WTC11 (cell line): ENCODE results near the gene ATP6V1A. TPM values are rescaled to one million over a fixed set of nuclear protein-coding genes. Genes with fewer than 3 reads are reported as not detected.
A peak's percentile ranks its signal among the peaks of the same experiment; 100 is the strongest.

Source experiments
- ATAC-seq: fragments of 200-7000 bp; cut with Tn5 transposase; 2 replicates; pipeline ENCODE4 v1.10.0; 2021; ENCODE audit warnings: mild to moderate bottlenecking, moderate library complexity
- CTCF ChIA-PET: fragments of 300-600 bp; sonication (Branson Sonifier 250); formaldehyde crosslinking; loops from one replicate; lab custom pipeline; 2021; ENCODE audit warnings: antibody characterized with exemption; lab: Charles Lee
- POLR2A ChIA-PET: fragments of 350-600 bp; sonication (Branson Sonifier 250); formaldehyde crosslinking; loops from one replicate; lab custom pipeline; 2021; ENCODE audit warnings: antibody characterized with exemption; lab: Charles Lee
- DNase-seq: peaks from one replicate; pipeline ENCODE4 v3.0.0; 2021; ENCODE audit warnings: low spot score
- H3K27ac Mint-ChIP-seq: 2 replicates; pipeline ENCODE4 v1.8.0; 2021; ENCODE audit warnings: mixed read lengths
- H3K27me3 Mint-ChIP-seq: 2 replicates; pipeline ENCODE4 v1.8.0; 2021; ENCODE audit warnings: low read depth, mild to moderate bottlenecking, moderate library complexity, mixed read lengths
- H3K36me3 Mint-ChIP-seq: 2 replicates; pipeline ENCODE4 v1.8.0; 2021; ENCODE audit warnings: mixed read lengths
- H3K4me1 Mint-ChIP-seq: 2 replicates; pipeline ENCODE4 v1.8.0; 2022; ENCODE audit warnings: mixed read lengths
- H3K4me3 Mint-ChIP-seq: 2 replicates; pipeline ENCODE4 v1.8.0; 2021; ENCODE audit warnings: mild to moderate bottlenecking, moderate library complexity, mixed read lengths
- H3K9me3 Mint-ChIP-seq: 2 replicates; pipeline ENCODE4 v1.8.0; 2021; ENCODE audit warnings: mixed read lengths
- AR ChIP-seq: fragments of 250-450 bp; sonication (Bioruptor Pico); IDR thresholded peaks from 2 replicates; pipeline ENCODE4 v1.9.0; 2021; ENCODE audit warnings: mild to moderate bottlenecking
- ATF1 ChIP-seq: sonication (generic); formaldehyde crosslinking; IDR thresholded peaks from 2 replicates; pipeline ENCODE4 v1.8.1; 2023; ENCODE audit warnings: mild to moderate bottlenecking, moderate library complexity, missing genetic modification reagents
- ATF2 ChIP-seq: sonication (generic); formaldehyde crosslinking; IDR thresholded peaks from 2 replicates; pipeline ENCODE4 v1.8.1; 2022; ENCODE audit warnings: low read depth, missing genetic modification reagents, borderline replicate concordance
- GRHL2 ChIP-seq: fragments of 250-450 bp; sonication (Bioruptor Pico); IDR thresholded peaks from 2 replicates; pipeline ENCODE4 v1.8.0; 2022; ENCODE audit warnings: mild to moderate bottlenecking, moderate library complexity; ENCODE audit not compliant: insufficient replicate concordance, severe bottlenecking
- HMGA2 ChIP-seq: fragments of 250-450 bp; sonication (Bioruptor Pico); IDR thresholded peaks from 2 replicates; pipeline ENCODE4 v1.4.0; 2021; ENCODE audit warnings: mild to moderate bottlenecking, moderate library complexity
- IRF1 ChIP-seq: sonication (generic); formaldehyde crosslinking; IDR thresholded peaks from 2 replicates; pipeline ENCODE4 v1.8.0; 2023; ENCODE audit warnings: missing genetic modification reagents
- JUN ChIP-seq: sonication (generic); formaldehyde crosslinking; IDR thresholded peaks from 2 replicates; pipeline ENCODE4 v1.8.0; 2023; ENCODE audit warnings: mild to moderate bottlenecking, missing genetic modification reagents
- MAX ChIP-seq: sonication (generic); formaldehyde crosslinking; IDR thresholded peaks from 2 replicates; pipeline ENCODE4 v1.8.0; 2022; ENCODE audit warnings: mild to moderate bottlenecking, missing genetic modification reagents
- MXD4 ChIP-seq: fragments of 250-450 bp; sonication (Bioruptor Pico); IDR thresholded peaks from 2 replicates; pipeline ENCODE4 v1.8.0; 2021; ENCODE audit warnings: mild to moderate bottlenecking, moderate library complexity, borderline replicate concordance
- NFE2L1 ChIP-seq: sonication (generic); formaldehyde crosslinking; IDR thresholded peaks from 2 replicates; pipeline ENCODE4 v1.8.1; 2023; ENCODE audit warnings: missing genetic modification reagents
- NR2C2 ChIP-seq: sonication (generic); formaldehyde crosslinking; IDR thresholded peaks from 2 replicates; pipeline ENCODE4 v1.8.0; 2022; ENCODE audit warnings: mild to moderate bottlenecking, missing genetic modification reagents
- OVOL2 ChIP-seq: fragments of 250-450 bp; sonication (Bioruptor Pico); IDR thresholded peaks from 2 replicates; pipeline ENCODE4 v1.9.0; 2021; ENCODE audit warnings: mild to moderate bottlenecking, borderline replicate concordance
- PREB ChIP-seq: sonication (generic); formaldehyde crosslinking; IDR thresholded peaks from 2 replicates; pipeline ENCODE4 v1.8.1; 2022; ENCODE audit warnings: mild to moderate bottlenecking, missing genetic modification reagents, moderate library complexity, borderline replicate concordance
- RELA ChIP-seq: sonication (generic); formaldehyde crosslinking; IDR thresholded peaks from 2 replicates; pipeline ENCODE4 v1.8.1; 2022; ENCODE audit warnings: missing genetic modification reagents, mild to moderate bottlenecking, borderline replicate concordance
- SMAD3 ChIP-seq: sonication (generic); formaldehyde crosslinking; IDR thresholded peaks from 2 replicates; pipeline ENCODE4 v1.8.0; 2022; ENCODE audit warnings: missing genetic modification reagents, mild to moderate bottlenecking, borderline replicate concordance
- TEAD4 ChIP-seq: sonication (generic); formaldehyde crosslinking; IDR thresholded peaks from 2 replicates; pipeline ENCODE4 v1.8.0; 2022; ENCODE audit warnings: mild to moderate bottlenecking, missing genetic modification reagents
- ZBTB21 ChIP-seq: sonication (generic); formaldehyde crosslinking; IDR thresholded peaks from 2 replicates; pipeline ENCODE4 v1.8.1; 2023; ENCODE audit warnings: mild to moderate bottlenecking, missing genetic modification reagents, borderline replicate concordance
- ZMAT4 ChIP-seq: fragments of 250-450 bp; sonication (Bioruptor Pico); IDR thresholded peaks from 2 replicates; pipeline ENCODE4 v1.9.0; 2021; ENCODE audit warnings: mild to moderate bottlenecking
- ZNF219 ChIP-seq: sonication (generic); formaldehyde crosslinking; IDR thresholded peaks from 2 replicates; pipeline ENCODE4 v1.8.0; 2023; ENCODE audit warnings: missing genetic modification reagents, mild to moderate bottlenecking, borderline replicate concordance
- ZNF281 ChIP-seq: sonication (generic); formaldehyde crosslinking; IDR thresholded peaks from 2 replicates; pipeline ENCODE4 v1.8.0; 2023; ENCODE audit warnings: mild to moderate bottlenecking, missing genetic modification reagents
- ZNF396 ChIP-seq: fragments of 250-450 bp; sonication (Bioruptor Pico); IDR thresholded peaks from 2 replicates; pipeline ENCODE4 v1.8.0; 2021; ENCODE audit warnings: mild to moderate bottlenecking, moderate library complexity, borderline replicate concordance
- ZNF425 ChIP-seq: fragments of 250-450 bp; sonication (Bioruptor Pico); conservative IDR thresholded peaks from 2 replicates; pipeline ENCODE4 v1.9.0; 2021; ENCODE audit warnings: mild to moderate bottlenecking
- ZSCAN18 ChIP-seq: fragments of 250-450 bp; sonication (Bioruptor Pico); IDR thresholded peaks from 2 replicates; pipeline ENCODE4 v2.1.2; 2022; ENCODE audit warnings: mild to moderate bottlenecking, moderate library complexity
- total RNA-seq: library from RNA; stranded (reverse); gene quantifications from 3 replicates; pipeline ENCODE4 v1.2.3, GENCODE V29; 2021

ATP6V1A gene
- total RNA-seq, 1 experiment from 2014 or later = 90.7 TPM

GRCh38 chr3:113728661-113729060 is 18.2 kb upstream of the ATP6V1A start:
- ChIA-PET CTCF (interaction anchor here (3.8 kb wide), 1 partner anchor 8 kb away, joined by 19 read pairs; no protein-coding TSS in a partner anchor), POLR2A (interaction anchor here (1.0 kb wide), 1 partner anchor 16 kb away, joined by 5 read pairs; no protein-coding TSS in a partner anchor)
- DNase-seq (no peak), ATAC-seq (no peak)
- Mint-ChIP-seq H3K4me3 (no peak overlapping the region), H3K36me3 (peaks cover 4% of the 10 kb centered on the region), H3K4me1 (peaks cover 31% of the 10 kb centered on the region), H3K9me3 (no peaks in the 10 kb centered on the region), H3K27ac (no peak overlapping the region), H3K27me3 (no peaks in the 10 kb centered on the region)
- TF ChIP-seq ZNF281 (no peak), NFE2L1 (CRISPR knock-in tag) (no peak), ZSCAN18 (no peak), ATF1 (CRISPR knock-in tag) (no peak), AR (CRISPR knock-in tag) (no peak), GRHL2 (no peak), ZMAT4 (CRISPR knock-in tag) (no peak), MAX (no peak), ATF2 (CRISPR knock-in tag) (no peak)

GRCh38 chr3:113730550-113730949 is 16.3 kb upstream of the ATP6V1A start:
- no peak overlapping the region for H3K4me3 Mint-ChIP-seq
- peak overlapping the region; percentile 17; the same call in 1 of the 2 replicates for H3K27ac Mint-ChIP-seq
- DNase-seq = no peak
- no peaks in the 10 kb centered on the region for H3K9me3 Mint-ChIP-seq
- H3K4me1 Mint-ChIP-seq = peaks cover 35% of the 10 kb centered on the region
- H3K36me3 Mint-ChIP-seq = peaks cover 3% of the 10 kb centered on the region; the same call in 1 of the 2 replicates
- ChIA-PET POLR2A (no interaction called here), CTCF (no interaction called here)
- ATAC-seq = no peak
- H3K27me3 Mint-ChIP-seq = no peaks in the 10 kb centered on the region
- TF ChIP-seq NR2C2 = no peak
- no peak for TF ChIP-seq ZNF425
- no peak for TF ChIP-seq RELA (CRISPR knock-in tag)
- TF ChIP-seq PREB = no peak
- no peak for TF ChIP-seq OVOL2 (CRISPR knock-in tag)
- TF ChIP-seq ZBTB21 (CRISPR knock-in tag) = no peak
- no peak for TF ChIP-seq IRF1 (CRISPR knock-in tag)
- no peak for TF ChIP-seq JUN (CRISPR knock-in tag)
- TF ChIP-seq TEAD4 = no peak
- no peak for TF ChIP-seq ZNF396
- no peak for TF ChIP-seq SMAD3 (CRISPR knock-in tag)
- TF ChIP-seq ZNF219 (CRISPR knock-in tag) = no peak
- no peak for TF ChIP-seq MXD4 (CRISPR knock-in tag)
- no peak for TF ChIP-seq HMGA2 (CRISPR knock-in tag)
